WI38 (cell line): ENCODE measurements around the gene DIAPH3.
A peak's percentile ranks its signal among the peaks of the same experiment; 100 is the strongest.

Experiments
- H3K4me3 ChIP-seq: 2 replicates; pipeline ENCODE4 v1.5.1; 2011; ENCODE audit warnings: low read depth, mild to moderate bottlenecking, control low read depth, low read length
- TF ChIP-seq, protein P1 (sequence below): IDR thresholded peaks from 2 replicates; pipeline ENCODE4 v1.5.1; 2012; ENCODE audit warnings: low read depth, mild to moderate bottlenecking, control low read depth, low read length

Gene DIAPH3

DNA sequence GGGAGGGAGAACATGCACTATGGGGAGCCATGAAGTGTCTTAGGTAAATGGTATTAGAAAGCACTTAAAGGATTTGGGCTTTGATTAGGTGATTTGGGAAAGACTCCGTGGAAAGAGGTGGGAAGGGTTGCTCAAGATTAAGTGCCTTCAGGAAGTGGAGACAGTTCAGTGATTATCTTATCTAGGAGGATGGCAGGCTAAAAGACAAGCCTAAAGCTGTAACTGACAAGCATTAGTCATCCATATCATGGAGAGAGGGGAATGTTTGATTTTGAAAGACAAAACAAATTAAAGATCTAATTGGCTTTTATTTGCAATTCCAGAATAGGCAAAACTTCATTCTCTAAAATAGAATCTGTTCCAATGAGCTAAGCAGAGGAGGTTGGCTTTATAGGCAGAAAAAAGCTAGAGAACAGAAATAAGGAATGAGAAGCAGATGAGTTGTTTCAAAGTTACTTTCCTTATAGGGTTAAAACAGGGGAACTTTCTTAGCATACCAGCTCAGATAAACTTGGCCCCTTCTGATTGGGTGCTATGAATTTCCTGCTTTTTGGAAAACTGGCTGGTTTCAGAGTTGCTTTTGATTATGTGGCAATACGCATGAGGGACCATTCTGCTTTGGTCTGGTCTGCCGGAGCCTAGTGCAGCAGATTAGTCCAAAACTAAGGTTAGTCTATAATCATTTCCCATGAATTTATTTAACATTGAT, 1.8 kb upstream of the DIAPH3 start:
- TF ChIP-seq, protein P1, sequence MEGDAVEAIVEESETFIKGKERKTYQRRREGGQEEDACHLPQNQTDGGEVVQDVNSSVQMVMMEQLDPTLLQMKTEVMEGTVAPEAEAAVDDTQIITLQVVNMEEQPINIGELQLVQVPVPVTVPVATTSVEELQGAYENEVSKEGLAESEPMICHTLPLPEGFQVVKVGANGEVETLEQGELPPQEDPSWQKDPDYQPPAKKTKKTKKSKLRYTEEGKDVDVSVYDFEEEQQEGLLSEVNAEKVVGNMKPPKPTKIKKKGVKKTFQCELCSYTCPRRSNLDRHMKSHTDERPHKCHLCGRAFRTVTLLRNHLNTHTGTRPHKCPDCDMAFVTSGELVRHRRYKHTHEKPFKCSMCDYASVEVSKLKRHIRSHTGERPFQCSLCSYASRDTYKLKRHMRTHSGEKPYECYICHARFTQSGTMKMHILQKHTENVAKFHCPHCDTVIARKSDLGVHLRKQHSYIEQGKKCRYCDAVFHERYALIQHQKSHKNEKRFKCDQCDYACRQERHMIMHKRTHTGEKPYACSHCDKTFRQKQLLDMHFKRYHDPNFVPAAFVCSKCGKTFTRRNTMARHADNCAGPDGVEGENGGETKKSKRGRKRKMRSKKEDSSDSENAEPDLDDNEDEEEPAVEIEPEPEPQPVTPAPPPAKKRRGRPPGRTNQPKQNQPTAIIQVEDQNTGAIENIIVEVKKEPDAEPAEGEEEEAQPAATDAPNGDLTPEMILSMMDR: no peak
- no peak overlapping the region for H3K4me3 ChIP-seq

DNA sequence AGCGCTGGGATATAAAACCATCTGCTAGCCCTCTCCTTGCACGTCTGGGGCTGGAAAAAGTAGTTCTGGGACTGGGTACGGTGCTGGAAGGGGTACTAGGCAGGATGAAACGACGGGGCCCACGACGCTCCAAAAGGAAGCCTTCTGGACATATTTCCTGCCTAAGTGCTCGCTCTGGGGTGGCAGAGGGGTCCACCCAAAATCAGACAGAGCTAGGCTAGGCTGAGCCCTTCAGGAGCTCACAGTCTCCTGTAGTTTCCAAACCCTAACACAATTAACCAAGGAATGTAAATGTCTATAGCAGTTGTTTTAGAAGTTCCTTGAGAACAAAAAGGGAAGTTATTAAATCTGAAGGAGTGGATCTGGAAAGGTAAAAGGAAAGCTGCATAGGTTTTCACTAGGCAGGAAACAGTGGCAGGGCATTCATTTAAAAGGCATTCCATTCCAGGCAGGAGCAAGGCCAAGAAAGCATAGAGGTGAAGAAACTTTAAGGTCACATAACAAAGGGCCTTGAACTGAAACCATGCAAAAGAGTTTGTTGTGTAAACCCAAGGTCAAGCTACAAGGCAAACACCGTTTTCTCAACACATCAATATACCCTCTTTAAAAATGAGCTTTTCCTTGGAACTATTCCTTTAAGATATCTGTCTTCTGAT, 634 bp upstream of the DIAPH3 start:
- TF ChIP-seq, protein P1: no peak
- H3K4me3 ChIP-seq: peak overlapping the region; percentile 86

DNA sequence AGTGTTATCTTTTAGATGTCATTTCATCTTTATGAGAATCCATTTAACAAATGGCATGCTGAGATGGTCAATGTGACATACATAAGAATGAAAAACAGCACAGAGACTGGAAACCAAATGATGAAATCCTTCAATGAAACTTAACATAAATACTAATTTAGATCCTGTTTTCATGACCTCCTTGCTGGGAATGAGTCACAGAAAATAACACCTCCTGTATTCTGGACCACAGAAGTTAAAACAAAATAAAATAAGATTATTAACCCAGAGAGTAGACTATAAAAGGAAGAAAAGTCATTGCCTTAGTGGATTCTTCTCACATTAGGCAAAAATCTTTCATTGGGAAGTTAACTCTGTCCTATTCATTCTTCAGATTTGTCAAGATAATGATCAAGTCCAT, 1.6 kb downstream of the DIAPH3 start:
- peak overlapping the region; percentile 86 for H3K4me3 ChIP-seq
- TF ChIP-seq, protein P1: no peak

DNA sequence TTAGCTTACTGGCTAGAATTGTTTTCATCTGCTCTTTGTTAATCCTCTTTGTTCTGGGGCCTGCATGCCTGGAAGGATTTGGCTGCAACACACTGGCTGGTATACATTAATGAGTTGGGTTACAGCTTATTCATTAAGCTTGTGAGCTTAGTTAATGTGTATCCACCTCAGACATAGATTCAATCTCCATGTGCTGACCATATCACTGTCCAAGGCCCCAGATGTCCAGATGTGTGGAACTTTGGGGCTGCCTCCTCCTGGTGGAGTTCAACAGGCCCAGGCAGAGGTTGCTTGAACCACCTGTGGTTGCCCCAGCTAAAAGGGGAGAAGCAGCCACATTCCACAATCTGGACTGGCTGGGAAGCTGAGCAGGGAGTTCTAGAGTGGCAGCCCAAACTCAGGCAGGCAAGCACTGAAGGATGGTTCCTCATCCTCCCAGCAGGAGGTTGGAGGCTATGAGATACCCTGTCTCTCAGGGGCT, 5.4 kb downstream of the DIAPH3 start:
- no peak overlapping the region for H3K4me3 ChIP-seq
- TF ChIP-seq, protein P1: no peak

DNA sequence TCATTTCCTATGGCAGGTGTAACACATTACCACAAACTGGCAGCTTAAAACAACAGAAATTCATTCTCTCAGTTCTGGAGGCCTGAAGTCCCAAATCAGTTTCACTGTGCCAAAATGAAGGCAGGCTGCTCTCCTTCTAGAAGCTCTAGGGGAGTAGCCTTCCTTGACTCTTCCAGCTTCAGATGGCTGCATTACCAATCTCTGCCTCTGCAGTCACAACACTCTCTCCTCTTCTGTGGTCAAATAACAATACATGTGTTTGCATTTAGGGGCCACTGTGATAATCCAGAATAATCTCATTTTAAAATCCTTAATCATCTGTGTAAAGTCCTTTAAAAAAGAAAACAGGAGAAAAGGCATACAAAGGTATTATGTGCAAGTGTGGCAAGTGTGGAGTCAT, 7.8 kb downstream of the DIAPH3 start:
- TF ChIP-seq, protein P1: no peak

DNA sequence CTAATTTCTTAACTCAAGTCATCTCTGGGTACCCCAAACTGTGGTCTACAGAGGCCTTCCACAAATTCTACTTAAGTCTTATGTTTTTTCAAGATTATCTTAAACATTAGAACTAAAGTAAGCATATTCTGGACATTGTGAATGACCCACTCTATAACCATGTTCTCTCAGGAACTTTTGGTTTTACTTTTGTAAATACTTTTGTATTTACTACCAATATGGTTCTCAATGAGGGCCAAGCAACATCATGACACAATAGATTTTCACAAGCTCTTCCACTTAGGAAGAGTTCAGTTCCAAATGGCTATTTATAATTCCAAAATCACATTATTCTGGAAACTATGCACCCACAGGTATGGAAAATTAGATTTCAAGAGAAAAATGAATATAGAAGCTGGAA, 10.8 kb downstream of the DIAPH3 start:
- no peak overlapping the region for H3K4me3 ChIP-seq
- TF ChIP-seq, protein P1: no peak

More for the DNA sequence above, 7.8 kb downstream of the DIAPH3 start:
- no peak overlapping the region for H3K4me3 ChIP-seq

DNA sequence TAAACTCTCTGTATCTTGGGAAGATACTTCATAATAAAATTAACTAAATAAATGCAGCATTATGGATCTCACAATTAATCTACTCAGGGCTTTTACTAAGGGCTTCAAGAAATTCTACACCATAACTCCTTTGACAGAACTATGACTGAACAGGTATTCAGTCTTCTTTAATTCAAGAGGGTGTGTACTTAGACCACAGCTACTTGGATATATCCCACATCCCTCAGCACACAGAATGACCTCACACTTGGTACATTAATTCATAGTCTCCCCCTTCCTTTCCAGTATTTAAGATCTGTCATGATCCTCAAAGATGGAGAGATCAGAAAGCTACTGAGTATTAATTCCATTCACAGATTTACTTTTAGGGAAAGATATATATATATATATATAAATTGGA, 11.6 kb downstream of the DIAPH3 start:
- TF ChIP-seq, protein P1: no peak
- no peak overlapping the region for H3K4me3 ChIP-seq
